ENCODE results near the gene DKK3. TPM values are rescaled to one million over a fixed set of nuclear protein-coding genes. Genes with fewer than 3 reads are reported as not detected.

Gene DKK3
- polyA plus RNA-seq, 10 donors: 51.1 to 121 (median 73.6) TPM

DNA sequence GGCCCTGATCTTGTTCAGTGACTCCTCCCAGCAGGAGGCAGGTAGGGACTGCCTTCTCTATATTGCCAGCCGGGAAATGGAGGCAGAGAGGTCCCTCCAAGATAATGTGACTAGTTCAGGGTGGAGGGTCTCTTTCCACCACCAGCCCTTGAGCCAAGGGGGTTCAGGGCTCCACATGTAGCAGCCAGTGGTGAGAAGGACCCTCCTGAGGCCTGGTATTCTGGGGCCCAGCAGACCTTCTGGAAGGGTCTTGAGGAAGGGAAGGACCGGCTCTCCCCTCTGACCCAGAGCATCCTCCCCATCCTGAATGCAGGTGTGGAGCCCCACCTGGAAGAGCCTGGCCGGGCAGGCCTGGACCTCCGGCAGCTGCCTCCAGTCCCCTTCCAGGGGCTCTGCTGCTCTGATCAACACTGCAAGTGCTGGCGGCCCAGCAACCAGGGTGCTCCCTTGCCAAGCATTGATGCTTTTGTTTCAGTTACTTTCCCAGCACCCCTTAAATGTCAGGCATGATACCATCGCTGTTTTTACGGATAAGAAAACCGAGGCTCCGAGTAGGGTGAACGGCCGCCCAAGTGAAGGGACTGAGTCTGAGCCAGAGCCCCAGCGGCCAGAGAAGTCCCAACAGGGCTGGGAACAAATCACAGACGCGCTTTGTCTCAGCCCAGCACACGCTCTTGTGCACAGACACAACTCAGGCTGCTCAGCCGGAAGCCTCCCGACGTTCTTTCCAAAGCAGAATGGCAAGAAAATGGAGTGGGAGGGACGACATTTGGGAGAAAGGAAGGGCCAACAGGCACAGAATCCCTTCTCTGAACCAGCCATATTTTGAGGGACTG, 38.8 kb downstream of the DKK3 start:
- DNase-seq: peak in 1 of 3 donors; percentile 49

DNA sequence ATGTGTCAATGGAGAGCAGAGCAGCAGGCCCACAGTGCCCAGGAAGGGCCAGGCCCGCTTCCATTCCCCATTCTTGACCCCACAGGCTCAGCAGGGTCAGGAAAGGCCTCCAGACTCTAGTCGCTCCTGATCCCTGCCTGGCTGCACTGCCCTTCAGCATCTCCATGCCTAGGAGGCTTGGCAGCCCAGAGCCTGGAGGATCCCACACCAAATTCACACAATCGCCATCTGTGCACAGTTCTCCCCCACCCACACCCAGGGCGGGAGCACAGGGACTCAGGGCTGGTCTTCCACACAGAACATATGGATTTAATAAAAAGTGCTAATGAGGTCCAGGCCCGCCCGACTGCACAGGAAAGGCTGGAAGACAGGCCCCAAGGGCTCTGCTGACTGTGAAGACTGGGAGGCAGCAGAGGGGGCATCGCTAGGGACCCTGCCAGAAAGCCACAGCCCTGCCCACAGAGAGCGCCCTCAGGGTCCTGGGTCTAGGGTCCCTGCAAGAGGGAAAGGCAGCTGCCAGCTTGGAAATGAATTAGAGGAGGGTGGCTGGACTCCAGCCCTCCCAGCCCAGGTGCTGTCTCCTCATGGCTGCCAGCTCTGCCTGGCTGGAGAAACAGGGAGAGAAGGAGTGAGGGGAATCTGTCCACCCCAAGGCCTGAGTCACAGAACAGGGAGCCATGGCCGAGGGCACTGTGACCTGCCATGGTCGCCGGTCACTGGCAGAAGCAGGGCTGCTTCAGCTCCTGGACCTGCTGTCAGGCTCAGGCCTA, 39.7 kb downstream of the DKK3 start:
- DNase-seq: peak; percentile 78 to 92 (median 83)

DNA sequence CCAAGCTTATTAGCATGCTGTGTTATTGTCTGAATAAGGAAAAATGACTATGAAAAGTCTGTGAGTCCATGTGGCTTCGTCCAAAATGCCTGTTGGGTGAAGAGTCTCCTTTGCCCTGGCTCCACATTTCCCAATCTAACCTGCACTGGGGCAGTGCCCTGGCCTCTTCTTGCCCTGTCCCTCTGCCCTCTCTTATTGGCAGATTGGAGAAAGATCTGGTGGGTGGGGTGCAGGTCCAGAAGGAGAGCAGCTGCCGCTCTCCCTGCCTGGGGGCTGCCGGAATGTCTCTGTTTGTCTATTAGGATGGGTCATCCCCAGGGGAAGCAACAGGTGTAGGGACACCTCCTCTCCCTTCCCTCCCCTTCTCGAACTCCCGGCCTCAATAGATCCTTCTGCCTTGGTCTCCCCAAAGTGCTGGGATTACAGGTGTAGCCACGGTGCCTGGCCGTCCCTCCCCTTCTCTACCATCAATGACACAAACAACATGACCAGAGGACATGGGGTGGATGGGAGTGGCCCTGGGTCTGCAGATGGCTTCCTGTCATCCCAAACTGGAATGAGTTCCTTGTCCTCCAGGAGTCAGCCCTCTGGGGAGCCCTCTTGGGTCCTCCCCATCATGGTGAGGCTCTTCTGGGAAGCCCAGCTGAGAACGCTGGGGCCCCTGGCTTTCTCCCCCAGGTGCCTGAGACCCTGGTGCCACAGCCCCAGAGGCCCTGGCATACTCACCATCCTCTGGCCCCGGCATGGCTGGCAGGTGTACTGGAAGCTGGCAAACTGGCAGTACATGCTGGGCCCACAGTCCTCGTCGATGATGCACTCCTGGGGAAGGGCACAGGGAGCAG, 40.5 kb downstream of the DKK3 start:
- no peak for DNase-seq

DNA sequence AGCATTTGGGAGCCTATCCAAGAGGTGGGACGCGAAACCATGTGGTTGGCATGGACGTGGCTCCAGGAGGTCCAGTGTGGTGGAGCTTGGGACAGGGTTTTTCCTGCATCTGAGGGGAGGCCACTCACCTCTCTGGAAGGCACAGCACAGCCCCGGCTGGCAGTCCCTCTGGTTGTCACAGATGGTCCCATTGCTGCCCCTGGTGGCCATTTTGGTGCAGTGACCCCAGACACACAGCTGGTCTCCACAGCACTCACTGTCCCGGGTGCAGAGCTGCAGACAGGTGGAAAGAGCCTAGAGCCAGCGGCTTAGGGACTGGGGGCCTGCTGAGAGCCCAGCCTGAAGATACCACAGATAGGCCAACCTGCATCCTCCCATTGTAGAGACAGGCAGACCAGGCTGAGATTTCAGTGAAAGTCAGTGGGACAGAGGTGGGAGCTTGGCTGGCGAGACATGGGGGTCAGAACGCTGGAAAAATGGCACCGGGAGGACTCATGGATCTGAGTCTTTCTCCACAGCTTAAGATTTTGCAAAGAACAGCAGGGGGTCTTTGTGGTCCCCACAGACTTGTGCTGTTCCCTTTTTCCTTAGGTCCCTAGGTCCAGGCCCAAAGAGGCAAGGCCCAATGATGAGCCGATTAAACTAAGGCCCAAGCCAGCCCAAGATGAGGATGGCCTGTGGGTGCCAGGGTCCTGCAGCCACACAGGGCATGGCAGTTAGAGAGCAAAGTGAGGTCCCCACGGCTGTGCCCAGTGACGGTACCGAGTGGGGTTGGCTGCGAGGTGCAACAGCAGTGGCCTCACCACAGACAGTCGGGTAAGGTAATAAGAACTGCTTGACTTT, 41.4 kb downstream of the DKK3 start:
- peak in 2 of 3 donors; percentile 62 to 74 for DNase-seq

DNA sequence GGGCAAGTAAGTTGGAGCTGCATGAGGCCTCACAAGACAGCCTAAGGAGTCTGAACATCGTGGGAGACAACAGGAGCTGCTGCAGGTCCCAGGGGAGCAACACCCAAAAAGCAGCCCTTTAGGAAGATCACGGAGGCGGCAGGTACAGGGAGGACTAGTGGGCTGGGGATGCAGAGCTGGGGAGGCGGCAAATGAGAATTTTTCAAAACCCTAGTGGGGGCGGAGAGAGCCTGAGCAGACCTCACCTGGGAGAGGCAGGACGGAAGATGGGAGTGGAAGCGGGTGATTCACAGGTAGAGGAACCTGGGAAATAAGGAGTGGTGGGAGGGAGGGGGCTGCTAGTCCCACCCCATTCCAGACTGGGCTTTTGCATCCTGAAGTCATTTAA, 42.1 kb downstream of the DKK3 start:
- no peak for DNase-seq

DNA sequence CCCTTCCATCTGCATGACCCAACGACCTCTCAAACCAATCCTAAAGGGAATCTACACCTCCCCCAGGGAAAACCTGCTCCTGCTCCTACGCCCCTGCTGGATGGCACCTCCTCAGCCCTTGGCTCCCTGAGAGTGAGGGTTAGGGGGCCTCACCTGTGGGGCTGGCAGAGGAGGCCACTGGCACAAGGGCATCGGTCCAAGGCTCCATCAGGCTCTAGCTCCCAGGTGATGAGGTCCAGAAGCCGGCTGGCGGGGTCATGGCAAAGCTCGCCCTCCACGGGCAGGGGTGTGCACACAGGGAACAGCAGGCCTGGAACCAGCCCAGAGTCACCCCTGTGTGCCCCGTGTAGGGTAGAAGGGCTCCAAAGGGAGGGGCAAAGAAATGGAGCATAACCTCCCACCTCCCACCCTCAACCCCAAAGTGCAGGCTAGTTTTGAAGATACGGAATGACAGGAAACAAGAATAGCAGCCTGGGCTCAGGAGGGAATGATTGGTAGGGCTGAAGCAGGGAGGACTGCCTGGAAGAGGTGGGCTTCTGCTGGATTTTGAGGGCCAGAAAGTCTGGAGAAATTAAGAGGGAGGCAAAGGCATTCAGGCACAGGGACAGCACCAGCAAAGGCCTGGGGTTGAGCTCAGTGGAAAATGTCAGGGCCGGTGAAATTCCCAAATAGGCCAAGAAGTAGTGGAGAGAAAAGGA, 42.6 kb downstream of the DKK3 start:
- peak in 1 of 3 donors; percentile 3 for DNase-seq

DNA sequence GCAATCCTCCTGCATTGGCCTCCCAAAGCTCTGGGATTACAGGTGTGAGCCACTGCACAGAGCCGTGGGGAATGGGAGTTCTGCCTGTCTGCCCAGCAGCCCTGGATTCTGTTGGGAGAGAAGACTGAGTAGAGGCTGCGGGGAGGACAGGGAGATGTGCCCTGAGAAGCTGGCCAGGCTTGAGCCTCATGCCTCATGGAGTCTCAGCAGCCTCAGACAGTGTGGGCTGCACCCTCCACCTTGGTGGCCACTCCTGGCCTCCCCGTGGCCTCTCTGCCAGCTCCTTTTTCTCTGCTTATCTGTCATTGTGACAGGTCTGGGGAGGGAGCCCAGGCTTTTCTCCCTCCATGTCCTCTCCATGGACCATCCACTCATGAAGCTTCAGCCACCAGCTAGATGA, 43.2 kb downstream of the DKK3 start:
- peak in 1 of 3 donors; percentile 5 for DNase-seq

DNA sequence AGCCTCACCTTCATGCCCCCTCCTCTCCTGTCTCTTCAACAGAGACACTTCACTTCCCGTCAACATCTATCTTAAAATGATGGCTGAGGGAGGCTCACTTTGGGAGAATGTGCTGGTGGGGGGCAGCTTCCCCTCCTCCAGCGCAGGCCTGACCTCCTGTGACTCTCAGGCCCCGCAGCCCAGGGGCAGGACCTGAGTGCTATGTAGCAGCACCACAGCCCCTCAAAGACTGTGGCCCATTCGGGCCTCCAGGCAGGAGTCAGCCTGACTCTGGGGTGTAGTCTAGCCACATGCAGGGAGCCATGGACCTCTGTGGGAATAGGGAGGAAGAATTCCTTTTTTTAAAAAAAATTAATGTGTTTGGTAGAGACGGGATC, 43.7 kb downstream of the DKK3 start:
- no peak for DNase-seq

DNA sequence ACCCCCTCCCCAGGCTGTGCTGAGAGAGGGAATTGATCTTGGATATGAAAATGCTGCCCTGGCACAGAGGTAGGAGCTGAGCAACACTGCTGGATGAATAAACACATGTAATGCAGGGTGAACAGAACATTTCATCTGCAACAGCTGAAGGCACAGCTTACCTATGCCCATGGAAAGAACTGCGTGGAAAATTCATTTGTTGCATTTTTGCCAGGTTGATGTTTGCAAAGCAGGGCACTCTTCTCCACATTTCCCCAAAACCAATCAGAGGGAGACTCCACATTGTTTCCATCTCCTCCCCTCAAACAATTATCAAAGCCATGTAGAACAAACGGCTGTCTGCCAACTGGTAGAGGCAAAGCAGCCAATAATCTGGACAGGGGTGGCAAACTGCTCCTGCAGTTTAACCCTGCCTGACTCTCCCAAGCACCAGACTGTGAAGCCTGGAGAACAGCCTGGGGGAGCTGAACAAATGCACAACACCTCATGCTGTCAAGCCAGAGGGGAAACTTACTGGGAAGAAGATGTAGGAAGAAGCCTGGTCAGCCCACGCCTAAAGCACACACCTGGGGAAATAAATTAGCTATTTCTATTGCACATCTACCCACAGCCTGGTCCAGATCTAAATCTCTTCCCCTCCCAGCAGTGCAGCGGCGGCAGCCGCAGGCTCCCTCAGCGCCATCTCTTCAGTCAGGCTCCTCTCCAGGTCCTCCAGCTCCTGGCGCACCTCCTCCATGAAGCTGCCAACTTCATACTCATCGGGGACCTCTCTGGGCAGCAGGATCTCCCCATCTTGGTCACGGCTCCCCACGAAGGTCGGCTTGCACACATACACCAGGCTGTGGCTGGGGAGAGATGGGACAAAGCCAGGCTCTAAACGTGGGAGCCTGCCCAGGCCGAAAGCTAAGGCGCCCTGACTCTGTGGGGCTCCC, 44.3 kb downstream of the DKK3 start:
- peak in 1 of 3 donors; percentile 38 for DNase-seq

DNA sequence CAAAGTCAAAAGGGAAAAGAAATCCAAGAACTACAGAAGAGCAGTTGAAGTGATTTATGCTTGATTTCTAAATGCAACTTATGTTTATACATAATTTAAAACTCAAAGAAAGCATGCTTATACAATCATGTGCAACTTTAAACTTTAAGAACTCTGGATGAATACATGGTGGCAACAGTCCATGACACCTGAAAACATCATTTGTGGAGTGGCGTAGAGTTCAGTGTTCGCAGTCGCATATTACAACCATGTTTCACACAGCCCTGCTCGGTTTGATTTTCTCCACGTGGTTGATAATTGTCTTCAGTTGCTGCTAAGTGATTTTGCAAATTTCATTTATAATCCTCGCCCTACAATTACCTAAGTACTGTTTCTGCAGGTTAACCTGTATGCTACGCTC, 45.4 kb downstream of the DKK3 start:
- DNase-seq: peak in 1 of 3 donors; percentile 68

DNA sequence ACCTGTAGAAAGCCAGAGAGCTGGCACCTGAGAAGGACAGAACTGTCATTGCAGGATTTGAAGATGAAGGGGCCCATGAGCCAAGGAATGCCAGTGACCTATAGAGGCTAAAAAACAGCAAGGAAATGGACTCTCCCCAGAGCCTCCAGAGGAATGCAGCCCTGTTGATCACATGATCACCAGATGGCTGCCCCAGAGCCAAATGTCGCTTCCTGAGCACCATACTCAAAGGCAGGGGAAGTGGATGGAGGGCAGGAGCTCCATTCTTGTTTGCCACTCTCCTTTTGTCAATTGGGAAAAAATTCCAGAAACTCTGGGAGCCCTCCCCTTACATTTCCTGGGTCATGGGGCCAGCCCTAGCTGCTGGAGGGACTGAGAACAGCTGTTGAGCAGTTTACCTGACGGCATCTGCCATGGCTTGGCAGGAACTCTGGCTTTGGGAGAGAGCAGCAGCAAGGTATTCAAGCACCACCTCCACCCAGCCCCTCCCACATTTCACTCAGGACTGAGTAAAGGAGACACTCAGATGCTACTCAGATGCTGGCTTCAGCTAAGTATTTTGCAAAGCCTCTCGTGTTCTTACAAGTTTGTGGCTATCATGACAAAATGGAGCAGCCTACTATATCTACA, 46.9 kb downstream of the DKK3 start:
- no peak for DNase-seq

DNA sequence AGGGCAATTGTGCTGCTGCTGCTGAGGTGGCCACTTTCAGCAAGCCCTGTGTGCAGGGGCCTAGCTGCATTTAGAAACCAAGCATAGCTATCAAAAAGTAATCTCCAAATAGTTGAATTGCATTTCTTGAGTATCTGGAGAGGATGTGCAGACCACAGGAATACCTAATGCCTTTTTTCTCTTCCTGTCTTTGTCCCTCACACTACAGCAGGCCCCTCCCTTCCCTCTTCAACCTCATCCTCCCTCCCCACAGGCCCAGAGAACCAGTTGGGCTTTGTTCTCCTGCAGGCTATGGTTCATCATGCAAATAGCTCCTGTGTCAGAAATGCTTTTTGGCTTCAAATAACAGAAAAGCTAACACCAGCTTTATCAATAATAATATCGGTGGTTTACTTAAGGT, 47.7 kb downstream of the DKK3 start:
- DNase-seq: no peak

DNA sequence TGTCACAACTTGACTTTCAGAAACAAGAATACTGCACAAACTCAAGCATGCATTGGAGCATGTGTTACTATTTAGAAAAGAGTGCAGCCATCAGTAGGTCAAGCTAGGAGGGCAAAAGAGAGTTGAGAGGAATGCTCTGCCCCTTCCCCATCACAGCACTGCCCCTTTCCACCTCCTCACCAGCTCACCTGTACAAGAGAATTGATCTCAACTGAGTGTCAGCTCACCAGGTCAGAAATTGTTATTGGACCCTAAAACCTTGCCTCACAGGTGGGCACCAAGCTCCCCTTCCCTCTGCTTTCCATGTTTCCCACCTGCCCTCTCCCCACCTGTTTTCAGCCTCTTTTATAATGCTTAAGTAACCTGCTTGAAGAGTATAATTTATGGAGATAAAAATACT, 48.8 kb downstream of the DKK3 start:
- DNase-seq: no peak

DNA sequence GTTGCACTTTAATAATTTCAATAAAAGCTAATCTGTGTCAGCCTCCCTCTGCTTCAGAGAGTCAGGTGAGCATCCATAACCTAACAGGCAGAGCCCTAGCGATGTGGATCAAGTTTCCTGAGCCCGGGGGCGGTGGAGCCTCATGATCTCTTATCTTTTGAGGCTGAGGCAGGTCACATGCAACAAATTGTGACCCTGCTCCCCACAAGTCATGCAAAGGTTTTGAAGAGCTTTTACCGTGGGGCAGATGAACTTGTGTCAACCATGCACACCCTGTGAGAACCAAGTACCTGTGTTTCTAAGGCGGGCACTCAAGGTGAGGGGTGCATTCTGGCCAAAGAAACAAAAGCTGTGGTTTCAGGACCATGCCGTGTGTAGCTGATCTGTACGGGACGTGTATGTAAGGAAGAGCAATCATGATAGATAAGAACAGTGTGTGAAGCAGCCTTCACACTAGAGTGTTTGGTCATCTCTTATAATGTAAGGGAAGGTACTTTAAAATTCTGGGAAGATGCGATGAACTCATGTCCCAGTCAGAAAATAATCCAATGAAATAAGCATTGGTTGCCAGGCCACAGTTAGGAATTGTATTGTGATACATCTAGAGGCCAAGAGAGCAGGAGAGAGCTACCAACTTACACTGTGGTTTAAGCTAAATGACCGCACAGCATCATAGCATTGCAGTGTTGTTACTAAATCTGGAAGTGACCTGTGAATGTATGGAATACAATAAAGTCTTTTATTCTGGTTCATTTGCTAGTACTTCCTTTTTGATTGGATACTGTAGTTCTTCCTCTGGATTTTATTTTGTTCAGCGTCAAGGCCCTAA, 49.8 kb downstream of the DKK3 start:
- DNase-seq: peak in 1 of 3 donors; percentile 3

DNA sequence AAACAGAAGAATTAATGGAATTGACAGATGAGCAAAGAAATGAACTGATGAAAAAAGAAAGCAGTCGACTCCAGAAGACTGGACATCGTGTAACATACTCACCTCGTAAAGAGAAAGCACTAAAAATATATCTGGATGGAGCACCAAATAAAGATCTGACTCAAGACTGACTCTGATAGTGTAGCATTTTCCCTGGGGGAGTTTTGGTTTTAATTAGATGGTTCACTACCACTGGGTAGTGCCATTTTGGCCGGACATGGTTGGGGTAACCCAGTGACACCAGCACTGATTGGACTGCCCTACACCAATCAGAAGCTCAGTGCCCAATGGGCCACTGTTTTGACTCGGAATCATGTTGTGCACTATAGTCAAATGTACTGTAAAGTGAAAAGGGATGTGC, 52.4 kb downstream of the DKK3 start:
- DNase-seq: no peak

DNA sequence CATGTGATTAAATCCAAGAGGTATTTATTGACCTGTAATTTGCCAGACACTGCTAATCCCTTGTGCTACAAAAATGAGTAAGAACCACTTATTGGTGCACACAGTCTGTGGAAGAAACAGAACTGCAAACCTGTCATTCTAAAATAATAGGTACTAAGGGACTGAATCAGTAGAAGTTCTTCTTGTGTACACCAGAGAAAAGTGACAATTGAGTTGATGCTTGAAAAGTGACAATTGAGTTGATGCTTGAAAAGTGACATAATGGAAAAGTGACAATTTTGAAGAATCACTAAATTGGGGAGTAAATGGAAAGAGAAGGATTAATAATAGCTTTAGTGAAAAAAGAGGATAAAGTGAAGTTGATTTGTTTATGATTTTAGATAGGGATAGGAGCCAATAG, 56.4 kb downstream of the DKK3 start:
- DNase-seq: no peak

DNA sequence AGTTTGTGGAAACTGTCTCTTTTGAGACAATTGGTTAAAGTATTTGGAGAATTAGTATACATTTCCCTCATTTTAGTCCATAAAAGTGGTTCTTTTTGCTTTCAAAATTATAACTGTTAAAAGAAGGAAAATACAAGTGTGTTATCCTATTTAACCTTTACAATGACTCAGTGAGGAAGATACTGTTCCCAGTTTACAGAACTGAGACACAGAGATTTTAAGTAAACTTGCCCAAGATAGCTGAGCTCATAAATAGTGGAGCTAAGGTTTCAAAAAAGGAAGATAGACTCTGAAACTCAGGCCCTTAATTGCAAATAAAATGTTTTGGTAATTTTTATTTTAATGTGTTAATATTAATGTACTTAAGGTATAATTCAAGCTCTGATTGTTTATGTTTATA, 58.9 kb downstream of the DKK3 start:
- DNase-seq: no peak
